HG03571 (cell line): Measurements from ENCODE around the gene SGCD.

Experiments used
- ATAC-seq: cut with Tn5 transposase; IDR thresholded peaks from one replicate; pipeline ENCODE4 v1.9.1; 2021; ENCODE audit not compliant: unreplicated experiment

The SGCD gene

DNA sequence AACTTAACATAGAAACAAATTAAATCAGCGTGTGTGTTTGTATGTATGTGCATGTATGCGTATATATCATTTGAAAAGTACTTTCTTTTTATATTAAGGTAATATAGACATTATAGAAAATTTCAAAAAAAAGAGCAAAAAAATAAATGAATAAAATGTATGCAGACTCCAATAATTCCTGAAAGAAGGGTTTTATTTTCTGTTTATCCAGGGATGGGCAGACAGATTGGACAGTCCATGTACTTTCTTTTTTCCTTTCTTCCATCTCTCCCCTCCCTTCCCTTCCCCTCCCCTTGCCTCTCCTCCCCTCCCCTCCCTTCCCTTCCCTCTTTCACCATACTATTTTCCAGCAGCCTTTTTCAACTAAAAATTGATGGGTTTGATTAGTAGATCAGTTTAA lies 123.8 kb downstream of the SGCD start:
- no peak for ATAC-seq

GRCh38 chr5:156451505-156451904 lies 124.5 kb downstream of the SGCD start:
- no peak for ATAC-seq

- ATAC-seq = no peak
Observed at GRCh38 chr5:156456857-156457256, 129.9 kb downstream of the SGCD start.

GRCh38 chr5:156459812-156460385 lies 132.9 kb downstream of the SGCD start:
- no peak for ATAC-seq

GRCh38 chr5:156460471-156460870 lies 133.5 kb downstream of the SGCD start:
- no peak for ATAC-seq

- ATAC-seq = no peak
Observed at GRCh38 chr5:156466871-156467270, 139.9 kb downstream of the SGCD start.

- no peak for ATAC-seq
Observed at GRCh38 chr5:156469636-156470035, 142.7 kb downstream of the SGCD start.

- no peak for ATAC-seq
Observed at GRCh38 chr5:156471893-156472292, 144.9 kb downstream of the SGCD start.

GRCh38 chr5:156473269-156473908 lies 146.4 kb downstream of the SGCD start:
- ATAC-seq = no peak

- no peak for ATAC-seq
Observed at GRCh38 chr5:156474251-156474650, 147.3 kb downstream of the SGCD start.

GRCh38 chr5:156475182-156476157 lies 148.5 kb downstream of the SGCD start:
- ATAC-seq = no peak

GRCh38 chr5:156476158-156476551 lies 149.2 kb downstream of the SGCD start:
- ATAC-seq = no peak

- ATAC-seq = no peak
Observed at GRCh38 chr5:156476678-156477077, 149.7 kb downstream of the SGCD start.

DNA sequence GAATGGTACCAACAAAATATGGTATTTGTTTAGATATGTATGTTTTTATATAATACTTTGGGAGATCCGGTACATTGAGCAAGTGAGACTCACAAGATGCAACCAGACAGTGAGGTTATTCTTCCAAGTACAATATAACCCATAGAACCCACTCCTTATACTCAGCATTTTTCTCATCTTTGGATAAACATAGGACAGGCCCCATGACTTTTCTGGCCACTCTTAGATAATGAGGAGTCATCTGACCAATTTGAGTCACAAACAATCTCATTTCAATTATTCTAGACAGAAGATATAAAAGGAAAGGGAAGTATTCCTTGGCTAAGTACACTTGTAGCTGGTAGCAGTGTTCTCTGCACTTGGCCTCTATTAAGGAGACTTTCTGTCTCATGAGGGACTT lies 150.2 kb downstream of the SGCD start:
- no peak for ATAC-seq

GRCh38 chr5:156479849-156480248 lies 152.9 kb downstream of the SGCD start:
- ATAC-seq = no peak

GRCh38 chr5:156481741-156482140 lies 154.8 kb downstream of the SGCD start:
- ATAC-seq = no peak

GRCh38 chr5:156482818-156483217 lies 155.9 kb downstream of the SGCD start:
- ATAC-seq = no peak

DNA sequence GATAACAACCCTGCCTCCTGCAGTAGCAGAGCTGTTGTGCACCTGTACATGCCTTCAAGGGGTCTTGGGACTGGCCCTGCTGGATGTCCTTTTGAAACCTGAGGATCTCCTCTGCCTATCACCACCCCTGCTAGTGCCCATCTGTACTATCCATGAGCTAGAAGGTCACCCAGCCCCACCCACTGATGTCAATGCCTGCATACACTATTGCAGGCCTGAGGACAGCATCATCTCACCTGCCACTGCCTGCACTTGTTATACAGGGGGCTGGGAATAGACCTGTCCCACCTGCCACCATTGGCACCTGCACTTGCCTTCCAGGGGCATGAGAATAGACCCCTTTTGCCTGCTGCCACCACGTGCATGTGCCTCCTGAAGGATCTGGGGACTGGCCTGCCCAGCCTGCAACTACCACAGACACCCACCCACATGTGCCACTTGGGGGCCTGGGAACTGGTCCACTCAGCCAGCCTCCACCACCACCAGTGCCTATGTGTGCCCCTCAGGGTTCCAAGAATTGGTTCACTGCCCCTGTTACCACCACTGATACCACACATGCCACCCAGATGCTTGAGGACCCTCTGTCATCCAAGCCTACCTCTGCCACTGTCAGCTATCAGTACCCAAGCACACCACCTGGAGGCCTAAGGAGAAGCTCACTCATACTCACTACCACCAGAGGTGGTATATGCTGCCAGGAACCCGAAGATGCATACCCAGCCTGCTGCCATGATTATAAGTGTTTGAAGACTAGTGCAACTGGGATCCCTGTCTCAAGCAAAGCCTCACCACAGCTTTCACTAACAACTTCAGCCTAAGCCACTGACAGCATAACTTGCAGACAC lies 159.7 kb downstream of the SGCD start:
- ATAC-seq = no peak

DNA sequence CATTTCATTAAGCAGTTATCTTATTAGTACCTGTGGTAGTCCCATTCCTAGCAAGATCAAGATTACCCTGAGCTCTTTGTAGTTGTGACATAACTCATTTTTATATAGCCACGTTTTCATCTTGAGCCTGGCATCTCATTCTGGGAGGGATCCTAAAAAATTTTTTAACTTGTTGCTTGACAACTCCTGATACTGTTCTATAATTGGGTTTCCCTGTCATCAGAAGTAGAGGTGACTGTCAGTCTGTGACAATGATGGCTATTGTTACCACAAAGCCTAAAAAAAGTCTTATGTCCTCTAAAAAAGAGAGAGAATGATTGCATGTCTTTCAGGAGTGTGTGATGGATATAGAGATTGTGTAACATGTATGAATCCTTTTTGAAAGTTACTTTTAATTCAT lies 164.8 kb downstream of the SGCD start:
- no peak for ATAC-seq

GRCh38 chr5:156496291-156496690 lies 169.3 kb downstream of the SGCD start:
- ATAC-seq = no peak

GRCh38 chr5:156497804-156498208 lies 170.8 kb downstream of the SGCD start:
- no peak for ATAC-seq
